IPS-NIHi7 (cell line): ENCODE data around the gene KNL1.
"Not testable (repeated sequence)": the region's sequence is repeated elsewhere in the genome, so short reads cannot be mapped to it uniquely, and the experiment has no call there.

ENCODE experiments used
- DNase-seq: peaks from one replicate; pipeline ENCODE4 v3.0.0; 2012; ENCODE audit warnings: mixed read lengths; ENCODE audit errors: extremely low spot score

The KNL1 gene, protein sequence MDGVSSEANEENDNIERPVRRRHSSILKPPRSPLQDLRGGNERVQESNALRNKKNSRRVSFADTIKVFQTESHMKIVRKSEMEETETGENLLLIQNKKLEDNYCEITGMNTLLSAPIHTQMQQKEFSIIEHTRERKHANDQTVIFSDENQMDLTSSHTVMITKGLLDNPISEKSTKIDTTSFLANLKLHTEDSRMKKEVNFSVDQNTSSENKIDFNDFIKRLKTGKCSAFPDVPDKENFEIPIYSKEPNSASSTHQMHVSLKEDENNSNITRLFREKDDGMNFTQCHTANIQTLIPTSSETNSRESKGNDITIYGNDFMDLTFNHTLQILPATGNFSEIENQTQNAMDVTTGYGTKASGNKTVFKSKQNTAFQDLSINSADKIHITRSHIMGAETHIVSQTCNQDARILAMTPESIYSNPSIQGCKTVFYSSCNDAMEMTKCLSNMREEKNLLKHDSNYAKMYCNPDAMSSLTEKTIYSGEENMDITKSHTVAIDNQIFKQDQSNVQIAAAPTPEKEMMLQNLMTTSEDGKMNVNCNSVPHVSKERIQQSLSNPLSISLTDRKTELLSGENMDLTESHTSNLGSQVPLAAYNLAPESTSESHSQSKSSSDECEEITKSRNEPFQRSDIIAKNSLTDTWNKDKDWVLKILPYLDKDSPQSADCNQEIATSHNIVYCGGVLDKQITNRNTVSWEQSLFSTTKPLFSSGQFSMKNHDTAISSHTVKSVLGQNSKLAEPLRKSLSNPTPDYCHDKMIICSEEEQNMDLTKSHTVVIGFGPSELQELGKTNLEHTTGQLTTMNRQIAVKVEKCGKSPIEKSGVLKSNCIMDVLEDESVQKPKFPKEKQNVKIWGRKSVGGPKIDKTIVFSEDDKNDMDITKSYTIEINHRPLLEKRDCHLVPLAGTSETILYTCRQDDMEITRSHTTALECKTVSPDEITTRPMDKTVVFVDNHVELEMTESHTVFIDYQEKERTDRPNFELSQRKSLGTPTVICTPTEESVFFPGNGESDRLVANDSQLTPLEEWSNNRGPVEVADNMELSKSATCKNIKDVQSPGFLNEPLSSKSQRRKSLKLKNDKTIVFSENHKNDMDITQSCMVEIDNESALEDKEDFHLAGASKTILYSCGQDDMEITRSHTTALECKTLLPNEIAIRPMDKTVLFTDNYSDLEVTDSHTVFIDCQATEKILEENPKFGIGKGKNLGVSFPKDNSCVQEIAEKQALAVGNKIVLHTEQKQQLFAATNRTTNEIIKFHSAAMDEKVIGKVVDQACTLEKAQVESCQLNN (N-terminal part only)

DNA sequence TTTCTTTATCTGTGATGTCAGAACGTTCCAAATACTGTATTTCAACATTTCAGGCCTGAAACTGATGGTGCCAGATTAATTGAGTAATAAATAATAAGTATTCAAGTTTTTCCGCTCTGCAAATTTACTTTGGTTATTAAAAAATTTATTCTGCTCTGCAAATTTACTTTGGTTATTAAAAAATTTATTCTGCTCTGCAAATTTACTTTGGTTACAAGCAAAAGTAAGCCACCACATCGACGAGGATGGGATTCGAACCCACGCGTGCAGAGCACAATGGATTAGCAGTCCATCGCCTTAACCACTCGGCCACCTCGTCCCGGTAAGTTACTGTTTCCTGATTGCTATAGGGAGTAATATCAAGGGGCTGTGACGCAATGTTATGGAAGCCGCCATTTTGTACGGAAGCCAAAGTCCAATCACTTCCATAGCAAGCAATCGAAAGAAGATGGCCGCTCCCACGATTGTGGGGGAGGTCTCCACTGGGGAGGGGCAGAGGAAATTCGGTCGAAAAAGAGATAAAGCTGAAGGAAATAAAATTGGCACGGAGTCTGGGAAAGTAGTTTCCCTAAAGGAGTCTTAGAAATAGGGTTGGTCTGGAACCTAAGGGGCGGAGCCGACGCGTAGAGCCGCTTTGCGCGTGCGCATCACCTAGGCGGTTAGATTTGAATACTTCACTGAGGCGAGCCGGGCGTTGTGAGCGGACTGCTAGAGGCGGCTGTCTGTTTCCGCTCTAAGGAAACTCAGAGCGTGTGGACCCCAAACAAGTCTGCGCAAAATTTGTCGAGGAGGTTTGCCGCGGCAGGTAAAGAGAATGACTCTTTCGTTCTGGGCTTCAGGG is at the start of gene KNL1:
Gene KNL1, plus strand, starts transcription at position 662 of the 841 bp plus-strand sequence. CDS start 8,683 bp downstream, outside the sequence.
- peak; percentile 82 for DNase-seq

- DNase-seq, result peak; percentile 45
These were observed 48.6 kb upstream of the KNL1 start for GRCh38 chr15:40545457-40545856.

DNA sequence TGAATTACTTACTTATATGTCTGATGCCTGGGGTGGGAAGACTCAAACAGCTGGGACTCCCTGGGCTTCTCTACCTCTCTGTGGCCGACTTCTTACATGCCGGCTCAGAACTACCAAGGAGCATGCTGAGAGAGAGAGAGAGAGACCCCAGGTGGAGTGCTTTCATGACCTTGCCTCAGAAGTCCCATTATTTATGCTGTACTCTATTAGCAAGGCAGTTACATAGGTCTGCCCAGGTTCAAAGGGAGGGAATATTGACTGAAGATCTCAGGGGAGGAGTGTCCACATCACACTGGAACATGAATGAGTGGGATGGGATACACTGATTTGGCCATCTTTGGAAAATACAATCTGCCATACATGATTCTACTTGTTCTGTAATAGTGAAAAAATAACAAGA is 45.4 kb upstream of the KNL1 start:
- DNase-seq, result no peak

- no peak for DNase-seq
These were observed 44.2 kb upstream of the KNL1 start for GRCh38 chr15:40549894-40550293.

DNA sequence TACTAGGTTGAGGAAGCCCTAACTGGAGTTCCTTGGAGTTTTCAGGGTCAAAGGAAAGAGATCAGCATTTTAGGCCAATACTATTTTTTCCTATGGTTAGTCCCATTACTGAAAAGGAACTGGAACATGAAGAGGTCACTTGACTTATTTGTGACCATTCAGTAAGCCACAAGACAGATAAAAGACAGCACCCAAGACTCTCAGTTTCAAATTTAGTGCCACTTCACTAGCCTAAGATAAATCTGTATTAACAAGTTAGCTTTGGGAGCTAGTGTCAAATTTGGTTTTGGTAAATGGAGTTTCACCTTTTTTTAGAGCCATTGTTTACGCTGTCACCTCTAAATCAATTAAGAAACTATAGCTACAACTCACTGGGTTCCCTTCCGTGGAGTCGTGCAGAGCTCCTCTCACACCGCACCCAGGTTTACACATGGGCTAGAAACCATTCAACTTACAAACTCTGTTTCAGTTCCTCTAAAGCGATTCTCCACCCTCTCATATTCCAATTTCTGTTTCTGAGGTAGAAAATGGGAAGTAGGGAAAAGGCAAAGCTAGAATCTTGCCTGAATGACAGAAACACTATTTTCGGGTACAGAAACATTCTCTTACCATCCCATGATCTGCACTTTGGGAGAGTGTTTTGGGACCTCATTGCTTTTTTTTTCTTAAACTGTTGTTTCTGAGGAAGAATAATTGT is 43.6 kb upstream of the KNL1 start:
- DNase-seq, result no peak

DNA sequence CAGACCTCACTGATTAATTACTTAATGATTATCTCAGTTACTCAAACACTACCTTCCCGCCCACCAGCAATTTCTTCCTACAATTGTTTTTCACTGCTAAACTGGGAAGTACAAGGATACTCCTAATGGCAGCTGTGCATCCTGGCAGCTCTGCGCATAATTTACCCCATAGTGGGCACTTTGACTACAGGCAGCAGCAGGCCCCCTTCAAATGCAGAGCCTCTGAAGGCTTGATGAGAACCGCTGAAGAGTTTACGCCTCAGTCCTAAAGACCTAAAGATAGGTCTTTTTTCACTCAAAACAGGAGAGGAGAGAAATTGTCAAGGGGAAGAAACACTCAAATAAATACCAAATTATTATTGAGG is 39.9 kb upstream of the KNL1 start:
- DNase-seq, result peak; percentile 52

DNA sequence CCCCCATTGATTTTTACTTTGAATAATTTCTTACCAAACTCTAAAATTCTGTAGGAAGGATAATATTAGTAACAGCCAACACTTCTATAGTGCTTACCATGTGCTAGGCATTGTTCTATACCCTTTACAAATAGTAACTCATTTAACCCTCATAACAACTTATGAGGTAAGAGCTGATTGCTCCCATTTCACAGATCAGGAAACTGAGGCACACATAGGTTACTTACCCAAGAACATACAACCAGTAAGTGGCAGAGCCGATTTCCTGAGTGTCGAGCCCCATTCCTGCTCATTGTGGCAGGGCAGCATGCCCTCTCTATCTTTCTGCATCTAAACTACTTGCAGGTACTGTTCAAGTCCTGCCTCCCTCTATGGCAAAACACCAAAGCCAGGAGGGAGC is 38.2 kb upstream of the KNL1 start:
- DNase-seq, result no peak

- DNase-seq, result no peak
These were observed 34.9 kb upstream of the KNL1 start for GRCh38 chr15:40558952-40559742.

DNA sequence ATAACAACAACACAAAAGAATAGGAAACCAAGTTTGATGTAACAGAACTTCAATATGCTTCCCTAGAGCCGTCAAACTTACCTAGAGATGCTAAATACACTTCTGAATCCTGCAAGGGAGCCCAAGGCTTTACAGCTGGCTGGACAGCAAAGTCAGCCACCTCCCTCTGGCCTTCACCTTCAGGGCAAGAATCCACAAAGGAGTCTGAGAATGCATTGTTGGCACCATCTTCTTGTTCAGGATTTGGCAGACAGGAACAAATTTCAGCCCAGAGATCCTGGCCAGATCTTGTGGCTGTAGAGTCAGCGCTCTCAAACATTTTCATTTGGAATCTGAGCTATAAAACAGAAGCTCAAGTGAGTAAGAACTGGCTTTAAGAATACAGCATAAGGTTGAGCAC is 31.4 kb upstream of the KNL1 start:
- DNase-seq, result no peak

- no peak for DNase-seq
These were observed 30.6 kb upstream of the KNL1 start for GRCh38 chr15:40563426-40563825.

GRCh38 chr15:40564591-40565332 is 29.3 kb upstream of the KNL1 start, which contains the start of gene CCDC32:
TSS of gene CCDC32 (minus strand) at chr15:40565042. CDS start at chr15:40563015, 2,027 bp downstream.
- DNase-seq, result peak; percentile 100

GRCh38 chr15:40565333-40566238 is 28.5 kb upstream of the KNL1 start:
- no peak for DNase-seq

GRCh38 chr15:40567111-40567510 is 26.9 kb upstream of the KNL1 start:
- no peak for DNase-seq

DNA sequence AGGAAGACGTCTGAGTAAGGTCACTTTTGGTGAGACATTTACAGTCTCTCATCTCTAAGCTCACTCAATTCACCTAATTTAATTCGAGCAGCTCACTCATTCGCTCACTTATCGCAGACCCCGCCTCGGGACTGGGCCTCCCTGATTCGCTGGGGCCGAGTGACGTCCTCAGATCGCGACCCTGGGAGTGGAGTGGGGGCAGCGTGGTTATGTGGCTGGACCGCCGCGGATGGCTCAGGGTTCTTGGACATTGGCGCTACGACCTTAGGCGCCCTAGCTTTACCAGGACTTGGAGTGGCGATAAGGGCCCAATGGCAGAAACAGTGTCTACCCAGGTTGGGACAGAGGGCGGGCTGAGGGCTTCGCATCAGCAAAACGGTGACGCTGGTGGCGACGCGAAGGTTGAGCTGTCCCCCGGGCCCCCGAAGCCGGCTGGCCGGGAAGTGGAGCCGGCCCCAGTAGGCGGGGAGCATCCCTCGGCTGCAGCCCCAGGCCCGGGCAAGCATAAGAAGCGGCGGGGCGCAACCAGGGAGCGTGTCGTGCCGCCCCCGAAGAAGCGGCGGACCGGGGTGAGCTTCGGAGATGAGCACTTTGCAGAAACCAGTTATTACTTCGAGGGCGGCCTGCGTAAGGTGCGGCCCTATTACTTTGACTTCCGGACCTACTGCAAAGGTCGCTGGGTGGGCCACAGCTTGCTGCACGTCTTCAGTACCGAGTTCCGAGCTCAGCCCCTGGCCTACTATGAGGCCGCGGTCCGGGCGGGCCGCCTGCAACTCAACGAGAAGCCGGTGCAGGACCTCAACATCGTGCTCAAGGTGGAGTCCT is 24.7 kb upstream of the KNL1 start, which contains the start of gene RPUSD2:
Gene RPUSD2, plus strand, starts transcription at position 171 of the 825 bp plus-strand sequence. Its CDS starts 39 bp downstream, at position 210.
- peak; percentile 96 for DNase-seq

DNA sequence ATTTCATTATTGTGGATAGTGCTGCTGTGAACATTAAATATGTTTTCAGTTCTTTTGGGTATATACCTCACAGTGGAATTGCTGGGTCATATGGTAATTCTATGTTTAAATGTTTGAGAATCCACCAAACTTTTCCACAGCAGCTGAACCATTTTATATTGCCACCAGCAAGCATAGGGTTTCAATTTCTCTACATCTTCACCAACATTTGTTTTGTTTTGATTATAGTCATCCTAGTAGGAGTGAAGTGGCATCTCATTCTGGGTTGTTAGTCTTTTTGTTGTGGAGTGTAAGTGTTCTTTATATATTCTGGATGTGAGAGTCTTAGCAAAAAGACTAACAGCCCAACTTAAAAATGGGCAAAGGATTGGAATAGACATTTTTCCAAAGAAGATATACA is 18.9 kb upstream of the KNL1 start:
- no peak for DNase-seq

DNA sequence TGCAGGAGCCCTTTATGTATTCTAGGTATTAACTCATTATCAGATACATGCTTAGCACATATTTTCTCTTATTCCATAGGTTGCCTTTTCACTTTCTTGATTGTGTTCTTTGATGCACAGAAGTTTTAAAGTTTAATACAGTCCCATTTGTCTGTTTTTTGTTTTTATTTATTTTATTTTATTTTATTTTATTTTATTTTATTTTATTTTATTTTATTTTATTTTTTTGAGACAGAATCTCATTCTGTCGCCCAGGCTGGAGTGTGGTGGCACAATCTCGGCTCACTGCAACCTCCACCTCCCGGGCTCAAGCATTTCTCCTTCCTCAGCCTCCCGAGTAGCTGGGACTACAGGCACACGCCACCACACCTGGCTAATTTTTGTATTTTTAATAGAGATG is 17.1 kb upstream of the KNL1 start:
- not testable (repeated sequence) for DNase-seq

DNA sequence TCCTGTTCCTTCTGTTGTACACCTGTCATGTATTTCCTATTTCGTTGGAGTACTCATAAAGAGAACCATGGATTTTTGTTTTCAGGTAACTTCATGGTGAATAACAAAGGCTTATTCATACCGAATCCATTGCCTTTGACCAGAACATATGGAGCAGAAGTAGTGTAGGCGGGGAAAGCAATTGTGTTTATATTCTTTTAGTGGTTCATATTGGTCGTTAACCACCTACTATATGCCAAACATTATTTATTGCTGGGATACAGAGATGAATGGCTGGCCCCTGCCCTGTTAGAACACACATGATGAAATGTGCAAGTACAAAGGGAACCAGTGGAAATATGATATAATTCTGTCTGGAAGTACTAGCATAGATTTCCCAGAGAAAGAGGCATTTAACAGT is 15.2 kb upstream of the KNL1 start:
- no peak for DNase-seq
